Fibroblast of mammary gland (primary cell): ENCODE results near the gene NAV3.
A peak's percentile ranks its signal among the peaks of the same experiment; 100 is the strongest.

Experiments used
- DNase-seq: peaks from one replicate; pipeline ENCODE4 v3.0.0-alpha.2; 2010; ENCODE audit warnings: low read depth
- H3K4me3 ChIP-seq: 2 replicates; pipeline ENCODE4 v1.5.1; 2011; ENCODE audit warnings: low read depth, mild to moderate bottlenecking, low read length, moderate library complexity; ENCODE audit not compliant: control insufficient read depth
- CTCF ChIP-seq: conservative IDR thresholded peaks from 2 replicates; pipeline ENCODE4 v1.5.1; 2011; ENCODE audit warnings: low read depth, low read length, inconsistent platforms; ENCODE audit not compliant: control insufficient read depth, insufficient read depth

NAV3 gene

DNA sequence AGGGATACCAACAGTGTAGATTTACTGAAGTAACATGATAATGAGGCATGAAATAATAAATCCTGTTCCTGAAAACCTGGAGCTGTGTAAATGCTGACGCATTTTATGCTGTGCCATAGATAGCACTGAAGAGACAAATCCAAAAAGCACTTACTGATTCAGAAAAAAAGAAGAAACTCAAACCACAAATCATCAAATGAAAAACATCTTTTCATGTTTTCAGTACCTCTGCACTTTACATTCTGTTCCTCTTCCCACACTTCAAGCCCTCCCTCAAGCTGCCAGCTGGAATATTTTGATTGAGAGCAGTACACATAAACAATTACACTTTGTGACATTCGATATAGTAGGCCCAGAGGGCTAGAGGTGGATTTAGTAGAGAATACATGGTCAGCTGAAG lies 362.3 kb downstream of the NAV3 start:
- TF ChIP-seq CTCF: no peak
- no peak overlapping the region for H3K4me3 ChIP-seq
- DNase-seq: peak; percentile 92

- H3K4me3 ChIP-seq: no peak overlapping the region
- no peak for TF ChIP-seq CTCF
- DNase-seq: peak; percentile 98
Measured at GRCh38 chr12:78194448-78194847, 363.8 kb downstream of the NAV3 start.

- DNase-seq: no peak
- TF ChIP-seq CTCF: no peak
- no peak overlapping the region for H3K4me3 ChIP-seq
Measured at GRCh38 chr12:78198896-78199295, 368.2 kb downstream of the NAV3 start.

DNA sequence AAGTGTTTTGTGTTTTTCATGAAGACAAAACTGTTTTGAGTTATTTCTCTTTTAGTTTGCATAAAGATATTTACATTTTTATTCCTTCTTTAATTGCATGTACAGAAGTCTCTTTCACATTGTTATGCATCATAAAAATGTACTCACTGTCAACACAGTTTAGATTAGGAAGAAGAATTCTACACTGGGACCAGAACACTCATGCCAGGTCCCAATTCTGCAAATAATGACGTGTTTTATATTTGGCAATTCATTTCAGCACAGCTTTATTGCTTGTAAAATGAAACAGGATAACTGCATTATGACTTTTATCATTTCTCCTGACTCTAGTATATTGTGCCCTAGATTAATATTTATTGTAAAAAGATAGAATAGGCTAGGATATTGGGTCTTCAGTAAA lies 369.2 kb downstream of the NAV3 start:
- no peak for TF ChIP-seq CTCF
- no peak overlapping the region for H3K4me3 ChIP-seq
- no peak for DNase-seq

GRCh38 chr12:78204926-78205325 lies 374.2 kb downstream of the NAV3 start:
- no peak overlapping the region for H3K4me3 ChIP-seq
- TF ChIP-seq CTCF: no peak
- DNase-seq: no peak

DNA sequence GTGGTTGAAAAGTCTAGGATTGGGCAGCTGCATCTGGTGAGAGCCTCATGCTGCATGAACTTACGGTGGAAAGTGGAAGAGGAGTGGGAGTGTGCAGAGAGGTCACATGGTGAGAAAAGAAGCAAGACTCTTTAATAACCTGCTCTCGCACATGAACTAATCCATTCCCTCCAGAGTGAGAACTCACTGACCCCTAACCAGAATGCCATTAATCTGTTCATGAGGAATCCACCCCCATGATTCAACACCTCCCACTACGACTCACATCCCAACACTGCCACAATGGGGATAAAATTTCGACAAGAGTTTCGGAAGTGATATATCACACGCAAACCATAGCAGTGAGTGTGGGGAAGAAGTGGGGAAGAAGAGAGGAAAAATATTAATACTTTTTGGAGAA lies 377.4 kb downstream of the NAV3 start:
- no peak overlapping the region for H3K4me3 ChIP-seq
- peak; percentile 84 for DNase-seq
- TF ChIP-seq CTCF: no peak

DNA sequence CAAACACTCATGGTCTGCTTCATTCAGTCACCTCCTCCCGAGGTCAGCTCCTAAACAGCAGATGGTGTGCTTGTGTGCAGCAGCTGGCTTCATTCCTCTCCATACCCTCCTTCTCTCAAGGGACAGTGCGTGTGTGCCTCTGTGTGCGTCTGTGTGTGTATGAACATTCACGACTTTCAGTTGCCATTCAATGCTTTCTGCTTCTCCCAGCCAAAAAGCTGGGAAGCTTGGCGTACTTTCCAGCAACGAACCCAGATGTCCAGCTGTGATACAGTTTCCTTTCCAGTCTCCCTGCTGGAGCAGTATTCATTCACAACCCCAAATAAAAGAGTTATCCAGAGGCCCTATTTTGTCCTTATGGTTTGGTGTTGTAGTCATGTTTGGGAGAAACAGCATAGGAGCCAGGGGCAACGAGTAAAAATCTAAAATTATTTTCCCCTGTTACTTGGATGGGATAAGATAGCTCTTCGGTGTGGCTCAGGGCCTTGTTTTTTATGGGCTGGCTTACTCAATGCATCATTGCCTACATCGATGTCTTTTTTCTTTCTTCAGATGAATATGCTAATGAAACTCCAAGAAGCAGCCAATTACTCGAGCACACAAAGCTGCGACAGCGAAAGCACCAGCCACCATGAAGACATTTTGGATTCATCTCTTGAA lies 379.3 kb downstream of the NAV3 start:
- no peak for TF ChIP-seq CTCF
- no peak overlapping the region for H3K4me3 ChIP-seq
- peak; percentile 71 for DNase-seq
